Dermis blood vessel endothelial cell (primary cell): ENCODE results near the gene ZBTB7C. TPM values are rescaled to one million over a fixed set of nuclear protein-coding genes. Genes with fewer than 3 reads are reported as not detected.

ENCODE experiments used
- DNase-seq: peaks from one replicate; pipeline ENCODE4 v3.0.0; 2010
- total RNA-seq: library from RNA; depleted of rRNA; stranded (reverse); fragments of >200 nt; gene quantifications from 2 replicates; pipeline ENCODE4 v1.2.3, GENCODE V29; 2014

ZBTB7C gene
- total RNA-seq, 1 donor from 2014 or later, result not detected

- DNase-seq, result no peak
Measured at GRCh38 chr18:48007381-48007780, 401.8 kb downstream of the ZBTB7C start.

- DNase-seq, result no peak
Measured at GRCh38 chr18:48006415-48007175, 402.6 kb downstream of the ZBTB7C start.

- DNase-seq, result no peak
Measured at GRCh38 chr18:48004577-48004976, 404.6 kb downstream of the ZBTB7C start.

DNA sequence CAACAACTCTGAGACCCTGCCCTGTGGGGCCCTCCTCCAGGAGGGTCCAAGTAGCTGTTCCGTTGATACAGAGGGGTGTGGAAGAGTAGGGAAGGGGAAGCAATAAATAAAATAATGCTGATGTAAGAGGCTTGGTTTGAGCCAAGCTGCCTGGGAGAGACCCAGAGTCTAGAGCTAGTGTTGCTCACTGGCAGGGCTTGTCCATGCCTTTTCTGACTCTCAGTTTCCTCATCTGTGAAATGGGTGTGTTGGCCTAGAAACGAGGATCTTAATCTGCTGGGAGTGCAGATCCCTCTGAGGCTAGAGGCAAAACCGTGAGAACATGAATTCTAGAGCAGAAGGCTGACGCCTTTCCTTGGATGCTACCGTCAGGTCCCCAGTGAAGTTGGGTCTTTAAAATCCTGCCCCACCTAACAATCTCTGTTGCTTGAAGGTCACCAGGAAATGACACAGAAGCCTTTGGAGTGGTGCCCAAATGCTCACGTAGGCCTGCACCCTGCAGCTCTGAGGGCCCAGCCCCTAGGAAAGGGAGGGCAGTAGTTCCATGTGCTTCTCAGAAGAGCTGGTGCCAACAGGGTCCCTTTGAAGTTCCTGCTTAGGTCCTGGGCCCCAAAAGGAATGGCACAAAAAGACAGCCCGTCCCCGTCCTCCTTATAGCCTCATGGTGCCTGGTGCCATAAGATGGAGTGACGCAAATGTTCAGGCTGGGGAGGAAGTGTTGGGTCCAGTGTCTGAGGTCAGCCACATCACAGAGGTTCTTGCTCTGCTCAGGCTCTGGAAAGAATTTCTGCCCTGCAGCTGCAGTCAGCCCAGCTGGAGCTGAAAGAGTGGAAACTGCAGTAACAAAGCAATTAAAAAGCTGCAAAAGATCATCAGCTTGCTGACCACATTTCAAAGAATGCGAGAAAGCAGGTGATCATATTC is 405.5 kb downstream of the ZBTB7C start:
- DNase-seq, result peak; percentile 78

DNA sequence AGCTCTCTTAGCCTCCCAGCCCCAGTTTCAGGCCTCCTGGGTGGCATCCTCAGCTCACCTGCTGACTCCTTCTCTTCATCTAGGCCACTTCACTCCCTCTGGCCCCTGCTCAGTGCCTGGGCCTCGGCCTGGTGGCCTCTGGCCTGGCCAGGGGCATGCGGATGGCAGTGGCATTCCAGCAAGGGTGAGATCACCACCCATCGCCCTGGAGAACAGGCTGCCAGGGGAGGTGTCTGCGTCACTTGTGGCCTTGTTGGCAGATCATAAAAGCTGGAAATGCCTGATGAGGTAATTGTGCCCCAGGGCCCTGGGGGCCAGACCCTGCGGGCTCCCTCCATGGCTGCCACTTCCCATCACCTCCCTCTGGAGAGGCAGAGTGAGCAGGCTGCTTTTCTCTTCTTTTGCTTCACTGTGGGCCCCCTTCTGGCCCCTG is 406.2 kb downstream of the ZBTB7C start:
- DNase-seq, result peak; percentile 86

DNA sequence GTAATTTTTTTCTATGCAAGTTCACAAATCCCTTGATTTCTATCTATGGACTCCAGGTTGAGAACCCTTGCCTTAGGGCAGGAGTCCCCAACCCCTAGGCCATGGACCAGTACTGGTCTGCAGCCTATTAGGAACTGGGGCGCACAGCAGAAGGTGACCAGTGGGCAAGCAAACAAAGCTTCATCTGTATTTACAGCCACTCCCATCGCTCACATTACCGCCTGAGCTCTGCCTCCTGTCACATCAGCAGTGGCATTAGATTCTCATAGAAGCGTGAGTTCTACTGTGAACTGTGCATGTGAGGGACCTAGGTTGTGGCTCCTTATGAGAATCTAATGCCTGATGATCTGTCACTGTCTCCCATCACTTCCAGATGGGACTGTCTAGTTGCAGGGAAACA is 408.5 kb downstream of the ZBTB7C start:
- DNase-seq, result no peak

DNA sequence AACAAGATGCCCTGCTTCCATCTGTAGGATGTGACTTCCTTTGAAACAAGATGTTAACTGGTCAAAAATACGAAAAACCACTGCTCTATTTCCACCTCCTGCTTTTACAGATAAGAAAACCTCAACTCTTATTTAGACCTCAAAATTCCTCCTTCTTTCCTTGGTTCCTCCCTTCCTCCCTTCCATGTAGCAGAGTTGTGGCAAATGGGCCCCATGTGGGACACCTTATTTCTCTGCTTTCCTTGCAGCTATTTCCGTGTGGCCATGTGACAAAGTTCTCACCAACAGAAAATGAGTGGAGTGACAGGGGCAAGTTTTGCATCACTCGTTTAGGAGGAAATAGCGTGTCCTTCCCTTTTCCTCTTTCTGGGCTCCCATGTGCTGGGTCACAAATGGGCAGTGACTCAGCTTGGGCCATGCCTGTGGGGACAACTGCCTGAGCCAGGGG is 409.4 kb downstream of the ZBTB7C start:
- peak; percentile 28 for DNase-seq

GRCh38 chr18:47997338-47997780 is 411.8 kb downstream of the ZBTB7C start:
- peak; percentile 20 for DNase-seq

DNA sequence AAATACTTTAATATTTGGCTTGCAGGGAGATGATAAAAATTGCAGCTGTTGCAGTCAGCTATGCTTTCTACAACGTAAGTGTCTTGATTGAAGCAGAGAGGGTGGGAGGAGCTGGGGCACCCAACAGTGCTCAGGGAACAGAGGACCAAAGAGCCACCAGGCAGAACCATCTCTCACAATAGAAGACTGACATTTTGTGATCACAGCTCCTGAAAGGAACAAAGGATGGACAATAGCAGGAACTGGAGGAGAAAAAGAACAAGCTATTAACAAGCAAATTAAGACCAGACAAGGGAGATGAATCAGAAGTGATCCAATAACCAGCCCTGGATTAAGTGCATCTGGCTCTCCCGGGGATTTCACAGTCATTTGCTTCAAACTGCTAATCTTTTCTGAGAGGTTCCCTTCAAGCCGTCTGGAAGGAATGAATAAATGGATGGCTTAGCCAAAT is 413.1 kb downstream of the ZBTB7C start:
- no peak for DNase-seq

- DNase-seq, result no peak
Measured at GRCh38 chr18:47995654-47996053, 413.5 kb downstream of the ZBTB7C start.

- no peak for DNase-seq
Measured at GRCh38 chr18:47993409-47993808, 415.8 kb downstream of the ZBTB7C start.

GRCh38 chr18:47992976-47993375 is 416.2 kb downstream of the ZBTB7C start:
- no peak for DNase-seq

- no peak for DNase-seq
Measured at GRCh38 chr18:47992266-47992665, 416.9 kb downstream of the ZBTB7C start.

DNA sequence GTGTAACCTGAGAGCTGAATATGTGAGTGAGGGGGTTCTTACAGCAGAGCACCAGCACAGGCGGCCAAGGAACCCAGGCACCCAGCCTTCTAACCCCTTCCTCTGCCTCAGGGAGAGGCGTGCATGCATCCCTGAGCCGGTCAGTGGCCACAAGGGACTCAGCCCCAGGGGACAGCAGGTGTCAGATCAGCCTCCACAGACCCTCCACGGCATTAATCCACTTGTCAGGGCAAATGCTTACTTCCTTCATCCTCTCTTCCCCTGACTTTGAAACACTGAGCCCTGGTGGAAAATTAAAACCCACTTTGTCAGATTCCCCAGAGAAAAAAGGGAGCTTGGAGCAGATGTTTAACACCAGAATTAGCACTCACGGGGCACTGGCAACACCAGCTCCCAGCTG is 418.2 kb downstream of the ZBTB7C start:
- DNase-seq, result no peak

- DNase-seq, result no peak
Measured at GRCh38 chr18:47987388-47987699, 421.8 kb downstream of the ZBTB7C start.

- DNase-seq, result no peak
Measured at GRCh38 chr18:47986620-47987387, 422.4 kb downstream of the ZBTB7C start.

DNA sequence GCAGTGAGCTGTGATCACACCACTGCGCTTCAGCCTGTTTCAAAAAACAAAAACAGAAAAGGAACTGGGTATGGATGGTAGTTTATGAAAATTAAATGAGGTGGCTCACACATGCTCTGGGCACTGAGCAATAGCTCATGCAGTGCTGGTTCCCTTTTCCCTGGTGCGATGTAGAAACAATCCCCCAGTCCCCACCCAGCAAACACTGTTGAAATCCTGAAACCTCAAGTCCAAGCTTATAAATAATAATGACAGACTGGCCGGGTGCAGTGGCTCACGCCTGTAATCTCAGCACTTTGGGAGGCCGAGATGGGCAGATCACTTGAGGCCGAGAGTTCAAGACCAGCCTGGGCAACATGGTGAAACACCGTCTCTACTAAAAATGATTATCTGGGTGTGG is 423.3 kb downstream of the ZBTB7C start:
- no peak for DNase-seq

GRCh38 chr18:47984991-47985390 is 424.2 kb downstream of the ZBTB7C start:
- no peak for DNase-seq

GRCh38 chr18:47983946-47984345 is 425.2 kb downstream of the ZBTB7C start:
- DNase-seq, result no peak

DNA sequence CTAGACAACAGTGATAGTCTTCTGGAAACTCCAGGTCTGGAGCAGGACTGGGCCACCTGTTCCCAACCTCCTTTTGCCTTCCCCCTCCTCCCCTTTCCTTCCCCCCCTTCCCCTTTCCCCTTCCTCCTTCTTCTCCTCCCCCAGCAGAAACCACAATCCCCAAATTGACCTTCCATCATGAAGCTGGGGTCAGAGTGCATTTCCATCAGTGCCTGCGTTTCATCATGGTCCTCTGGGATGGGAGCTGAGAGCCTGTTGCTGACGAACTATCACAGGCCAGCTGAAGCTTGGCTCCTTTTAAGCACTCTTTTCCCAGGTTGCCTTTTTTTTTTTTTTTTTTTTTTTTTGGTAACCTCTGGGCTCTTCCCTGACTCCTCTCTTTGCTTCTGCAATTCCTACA is 426.1 kb downstream of the ZBTB7C start:
- DNase-seq, result no peak

GRCh38 chr18:47981830-47982229 is 427.4 kb downstream of the ZBTB7C start:
- no peak for DNase-seq

GRCh38 chr18:47981320-47981719 is 427.9 kb downstream of the ZBTB7C start:
- DNase-seq, result no peak
